BLaER1 (cell line): Measurements from ENCODE around the gene TGFBRAP1.

Source experiments
- H3K27ac ChIP-seq: shearing (Covaris generic); formaldehyde crosslinking; 2 replicates; pipeline ENCODE4 v1.8.1; 2022
- H3K27me3 ChIP-seq: shearing (Covaris generic); formaldehyde crosslinking; 2 replicates; pipeline ENCODE4 v1.8.1; 2022
- H3K36me3 ChIP-seq: shearing (Covaris generic); formaldehyde crosslinking; 2 replicates; pipeline ENCODE4 v1.8.1; 2022
- H3K4me1 ChIP-seq: shearing (Covaris generic); formaldehyde crosslinking; 2 replicates; pipeline ENCODE4 v1.8.1; 2022
- H3K4me2 ChIP-seq: shearing (Covaris generic); formaldehyde crosslinking; 2 replicates; pipeline ENCODE4 v1.8.1; 2022
- H3K4me3 ChIP-seq: shearing (Covaris generic); formaldehyde crosslinking; 2 replicates; pipeline ENCODE4 v1.8.1; 2022
- H3K9ac ChIP-seq: shearing (Covaris generic); formaldehyde crosslinking; 2 replicates; pipeline ENCODE4 v1.8.1; 2022
- H3K9me3 ChIP-seq: shearing (Covaris generic); formaldehyde crosslinking; 2 replicates; pipeline ENCODE4 v1.8.1; 2022
- H4K20me1 ChIP-seq: shearing (Covaris generic); formaldehyde crosslinking; 2 replicates; pipeline ENCODE4 v1.8.1; 2022
- Cebpa-rat ChIP-seq: shearing (Covaris generic); IDR thresholded peaks from 2 replicates; pipeline ENCODE4 v1.8.1; 2022

Gene TGFBRAP1

GRCh38 chr2:105301646-105302045 is 27.9 kb downstream of the TGFBRAP1 start:
- no peak for TF ChIP-seq Cebpa-rat
- Histone ChIP-seq H3K36me3 (peaks cover 80% of the 10 kb centered on the region), H3K4me3 (no peak overlapping the region), H3K9ac (no peak overlapping the region), H3K27ac (no peak overlapping the region), H3K9me3 (no peaks in the 10 kb centered on the region), H3K4me2 (no peak overlapping the region), H3K27me3 (no peaks in the 10 kb centered on the region), H3K4me1 (no peaks in the 10 kb centered on the region), H4K20me1 (peaks cover 91% of the 10 kb centered on the region)

DNA sequence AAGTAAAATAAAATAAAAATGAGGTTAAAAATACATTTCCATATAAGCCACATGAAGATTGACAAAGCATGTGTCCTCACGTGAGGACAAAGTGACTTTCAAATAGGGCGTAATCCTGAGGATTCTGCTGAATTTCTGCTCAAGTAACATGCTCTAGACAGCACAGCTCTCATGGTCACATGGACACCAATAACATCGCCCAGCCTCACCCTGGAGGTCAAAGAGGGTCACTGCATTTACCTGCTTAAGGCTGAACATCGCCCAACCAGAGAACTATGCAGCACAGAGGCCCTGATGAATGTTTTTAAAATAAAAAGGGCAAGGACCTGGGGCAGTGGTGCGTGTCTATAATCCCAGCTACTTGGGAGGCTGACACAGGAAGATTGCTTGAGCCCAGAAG is 30.2 kb downstream of the TGFBRAP1 start:
- peaks cover 79% of the 10 kb centered on the region for H3K36me3 ChIP-seq
- H3K9me3 ChIP-seq = no peaks in the 10 kb centered on the region
- no peak overlapping the region for H3K27ac ChIP-seq
- no peaks in the 10 kb centered on the region for H3K27me3 ChIP-seq
- H3K4me1 ChIP-seq = no peaks in the 10 kb centered on the region
- H3K4me2 ChIP-seq = no peak overlapping the region
- no peak for TF ChIP-seq Cebpa-rat
- H3K4me3 ChIP-seq = no peak overlapping the region
- peaks cover 89% of the 10 kb centered on the region for H4K20me1 ChIP-seq
- H3K9ac ChIP-seq = no peak overlapping the region

DNA sequence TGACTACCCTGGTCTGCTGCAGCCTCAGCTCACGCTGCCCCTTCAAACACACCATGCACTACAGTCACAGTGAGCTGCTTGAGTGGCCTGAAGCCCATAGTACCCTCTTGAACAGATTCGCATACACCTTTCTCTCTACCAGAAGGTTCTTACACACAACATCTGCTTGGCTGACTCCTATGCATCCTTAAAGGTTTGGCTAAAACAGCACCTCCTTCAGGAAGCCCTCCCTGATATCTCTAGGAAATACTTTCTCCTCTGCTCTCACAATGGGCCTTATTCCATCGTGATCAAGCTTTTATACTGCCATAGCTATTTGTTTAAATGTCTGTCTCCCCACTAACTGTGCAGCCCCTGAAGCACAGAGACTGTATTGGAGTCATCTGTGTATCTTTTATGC is 31.5 kb downstream of the TGFBRAP1 start:
- Histone ChIP-seq H3K9ac (no peak overlapping the region), H3K27me3 (no peaks in the 10 kb centered on the region), H3K4me1 (no peaks in the 10 kb centered on the region), H3K9me3 (no peaks in the 10 kb centered on the region), H3K27ac (no peak overlapping the region), H3K4me2 (no peak overlapping the region), H4K20me1 (peaks cover 77% of the 10 kb centered on the region), H3K36me3 (peaks cover 83% of the 10 kb centered on the region), H3K4me3 (no peak overlapping the region)
- TF ChIP-seq Cebpa-rat = no peak

- no peaks in the 10 kb centered on the region for H3K9me3 ChIP-seq
- H3K27me3 ChIP-seq = no peaks in the 10 kb centered on the region
- peaks cover 69% of the 10 kb centered on the region for H4K20me1 ChIP-seq
- H3K9ac ChIP-seq = no peak overlapping the region
- no peak overlapping the region for H3K4me2 ChIP-seq
- H3K27ac ChIP-seq = no peak overlapping the region
- peaks cover 88% of the 10 kb centered on the region for H3K36me3 ChIP-seq
- no peaks in the 10 kb centered on the region for H3K4me1 ChIP-seq
- TF ChIP-seq Cebpa-rat = no peak
- H3K4me3 ChIP-seq = no peak overlapping the region
These were observed 32.3 kb downstream of the TGFBRAP1 start for GRCh38 chr2:105297216-105297615.

DNA sequence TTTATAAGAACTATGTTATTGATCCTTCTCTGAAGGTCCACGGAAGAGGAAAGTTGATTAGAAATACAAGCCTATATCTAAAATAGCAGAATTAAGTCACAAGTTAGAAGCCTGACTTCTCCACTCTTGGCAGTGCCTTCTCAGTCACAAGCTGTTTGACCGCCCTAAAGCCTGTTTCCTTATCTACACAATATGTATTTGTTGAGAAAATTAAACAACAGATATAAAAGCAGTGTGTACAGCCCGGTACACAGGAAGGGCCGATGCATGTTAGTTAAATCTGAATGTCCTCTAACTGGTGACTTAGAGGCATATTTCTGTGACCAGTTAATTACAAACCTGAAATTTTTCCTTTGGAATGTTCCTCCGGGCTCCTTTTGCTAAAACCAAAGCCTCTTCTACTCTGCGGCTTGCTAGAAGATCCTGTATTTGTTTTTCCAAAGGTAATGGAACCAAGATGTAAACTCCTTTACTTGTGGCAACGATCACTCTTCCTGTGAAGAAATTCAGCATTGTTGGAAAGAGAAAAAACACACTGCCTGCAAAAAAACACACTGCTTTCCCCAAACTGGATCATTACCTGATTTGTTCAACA is 33.4 kb downstream of the TGFBRAP1 start:
- no peak overlapping the region for H3K4me2 ChIP-seq
- no peaks in the 10 kb centered on the region for H3K9me3 ChIP-seq
- H3K4me3 ChIP-seq = no peak overlapping the region
- H4K20me1 ChIP-seq = peaks cover 58% of the 10 kb centered on the region
- H3K9ac ChIP-seq = no peak overlapping the region
- H3K27me3 ChIP-seq = no peaks in the 10 kb centered on the region
- no peak overlapping the region for H3K27ac ChIP-seq
- no peak for TF ChIP-seq Cebpa-rat
- H3K4me1 ChIP-seq = no peaks in the 10 kb centered on the region
- peaks cover 92% of the 10 kb centered on the region for H3K36me3 ChIP-seq

GRCh38 chr2:105294844-105295481 is 34.6 kb downstream of the TGFBRAP1 start:
- Histone ChIP-seq H3K4me2 (no peak overlapping the region), H3K4me1 (no peaks in the 10 kb centered on the region), H3K9me3 (no peaks in the 10 kb centered on the region), H3K9ac (no peak overlapping the region), H3K4me3 (no peak overlapping the region), H4K20me1 (peaks cover 47% of the 10 kb centered on the region), H3K36me3 (peaks cover 96% of the 10 kb centered on the region), H3K27ac (no peak overlapping the region), H3K27me3 (no peaks in the 10 kb centered on the region)
- no peak for TF ChIP-seq Cebpa-rat

GRCh38 chr2:105294046-105294445 is 35.5 kb downstream of the TGFBRAP1 start:
- Histone ChIP-seq H3K9ac (no peak overlapping the region), H3K36me3 (peaks cover 96% of the 10 kb centered on the region)

DNA sequence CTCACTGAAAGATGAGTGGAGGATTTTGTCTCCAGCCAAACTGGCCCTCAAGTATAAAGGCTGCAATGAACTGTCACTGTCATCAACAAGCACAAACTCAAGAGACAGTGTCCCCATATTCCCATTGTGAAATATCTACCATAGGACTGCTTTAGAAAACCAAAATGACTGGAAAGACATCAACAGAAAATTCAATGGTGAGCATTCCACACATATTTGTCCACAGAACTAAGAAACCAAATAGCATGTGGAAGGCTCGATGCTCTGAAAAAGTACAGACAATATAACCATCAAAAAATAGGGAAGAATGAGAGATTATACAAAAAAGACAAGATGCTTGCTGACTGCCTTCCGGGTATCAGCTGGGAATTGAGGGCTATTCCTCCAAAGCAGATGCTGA is 37.6 kb downstream of the TGFBRAP1 start:
- no peak overlapping the region for H3K4me2 ChIP-seq
- H3K4me3 ChIP-seq = no peak overlapping the region
- H3K9ac ChIP-seq = no peak overlapping the region
- no peak for TF ChIP-seq Cebpa-rat
- H3K36me3 ChIP-seq = peaks cover 92% of the 10 kb centered on the region
- H4K20me1 ChIP-seq = peaks cover 21% of the 10 kb centered on the region; the same call in 1 of the 2 replicates
- no peaks in the 10 kb centered on the region for H3K27me3 ChIP-seq
- H3K27ac ChIP-seq = no peak overlapping the region
- H3K4me1 ChIP-seq = no peaks in the 10 kb centered on the region
- no peaks in the 10 kb centered on the region for H3K9me3 ChIP-seq

More at GRCh38 chr2:105294046-105294445, 35.5 kb downstream of the TGFBRAP1 start:
- Histone ChIP-seq H3K9me3 (no peaks in the 10 kb centered on the region), H3K27ac (no peak overlapping the region), H3K4me3 (no peak overlapping the region), H4K20me1 (peaks cover 38% of the 10 kb centered on the region), H3K4me2 (no peak overlapping the region), H3K27me3 (no peaks in the 10 kb centered on the region), H3K4me1 (no peaks in the 10 kb centered on the region)
- no peak for TF ChIP-seq Cebpa-rat

DNA sequence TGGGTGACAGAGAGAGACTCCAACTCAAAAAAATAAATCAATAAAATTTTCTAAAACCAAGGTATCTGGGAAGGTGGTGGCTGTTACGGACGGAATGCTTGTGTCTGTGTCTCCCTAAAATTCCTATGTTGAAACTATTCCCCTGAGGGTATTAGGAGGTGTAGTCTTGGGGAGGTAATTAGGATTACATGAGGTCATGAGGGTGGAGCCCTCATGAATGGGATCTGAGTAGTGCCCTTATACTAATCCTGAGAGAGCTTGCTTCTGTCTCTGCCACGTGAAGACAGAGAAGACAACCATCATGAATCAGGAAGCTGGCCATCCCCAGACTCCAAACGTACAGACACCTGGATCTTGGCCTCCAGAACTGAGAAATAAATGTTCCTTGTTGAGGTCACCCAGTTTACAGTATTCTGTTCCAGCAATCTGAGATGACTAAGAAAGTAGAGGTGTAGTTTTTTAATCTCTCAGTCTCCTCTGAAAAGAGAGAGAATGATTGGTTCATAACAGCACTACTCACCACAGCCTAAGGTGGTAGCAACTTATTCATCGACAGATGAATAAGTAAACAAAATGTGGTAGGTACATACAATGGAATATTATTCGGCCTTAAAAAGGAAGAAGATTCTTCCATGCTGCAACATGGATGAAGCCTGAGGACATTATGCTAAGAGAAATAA is 38.4 kb downstream of the TGFBRAP1 start:
- peaks cover 94% of the 10 kb centered on the region for H3K36me3 ChIP-seq
- no peak overlapping the region for H3K4me2 ChIP-seq
- TF ChIP-seq Cebpa-rat = no peak
- H3K4me1 ChIP-seq = no peaks in the 10 kb centered on the region
- H3K9me3 ChIP-seq = no peaks in the 10 kb centered on the region
- H3K27me3 ChIP-seq = no peaks in the 10 kb centered on the region
- no peak overlapping the region for H3K4me3 ChIP-seq
- peaks cover 12% of the 10 kb centered on the region; the same call in 1 of the 2 replicates for H4K20me1 ChIP-seq
- H3K27ac ChIP-seq = no peak overlapping the region
- H3K9ac ChIP-seq = no peak overlapping the region

DNA sequence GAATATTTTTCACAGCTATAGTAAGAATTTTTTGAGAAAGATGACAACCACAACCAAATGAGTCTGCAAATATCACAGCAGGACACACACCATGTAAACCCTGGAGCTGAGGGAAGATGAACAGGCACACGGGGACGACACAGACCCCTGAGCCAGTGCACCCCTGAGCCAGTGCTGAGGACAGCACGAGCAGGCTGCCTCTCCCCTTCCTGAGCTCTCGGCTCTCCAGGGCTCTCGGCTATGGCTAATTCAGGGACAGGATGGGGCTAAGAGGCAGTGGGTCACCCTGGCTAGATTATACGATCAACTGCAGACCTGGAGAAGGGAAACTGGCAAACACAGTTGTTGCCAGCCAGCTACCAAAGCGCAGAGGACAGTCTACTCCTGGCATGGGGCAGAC is 41.4 kb downstream of the TGFBRAP1 start:
- H3K4me2 ChIP-seq = no peak overlapping the region
- H3K9me3 ChIP-seq = no peaks in the 10 kb centered on the region
- H3K9ac ChIP-seq = no peak overlapping the region
- peaks cover 95% of the 10 kb centered on the region for H3K36me3 ChIP-seq
- no peak for TF ChIP-seq Cebpa-rat
- no peak overlapping the region for H3K4me3 ChIP-seq
- no peaks in the 10 kb centered on the region for H3K4me1 ChIP-seq
- peaks cover 8% of the 10 kb centered on the region for H4K20me1 ChIP-seq
- no peak overlapping the region for H3K27ac ChIP-seq
- H3K27me3 ChIP-seq = no peaks in the 10 kb centered on the region
